GM12878 (cell line): ENCODE measurements around the gene CLDN16. TPM values are rescaled to one million over a fixed set of nuclear protein-coding genes. Genes with fewer than 3 reads are reported as not detected.

Experiments
- ATAC-seq: fragments of 200-7000 bp; cut with Tn5 transposase; 3 replicates; pipeline ENCODE4 v1.9.1; 2020; ENCODE audit warnings: mild to moderate bottlenecking, moderate library complexity
- BruUV-seq: library from RNA; stranded (reverse); fragments of 400-500 nt; replicated peaks from 2 replicates; lab custom pipeline; 2021; lab: Mats Ljungman, UMichigan
- CTCF ChIA-PET: fragments of 300-600 bp; sonication (Branson Sonifier 250); formaldehyde crosslinking; extraction: SDS; loops from one replicate; lab custom pipeline; 2021; ENCODE audit warnings: inconsistent platforms; lab: Yijun Ruan, JAX
- POLR2A ChIA-PET: fragments of 350-600 bp; formaldehyde crosslinking; extraction: SDS; loops from one replicate; lab custom pipeline; 2021; ENCODE audit warnings: inconsistent platforms; lab: Charles Lee
- RAD21 ChIA-PET: fragments of 300-600 bp; sonication (Branson Sonifier 250); formaldehyde crosslinking; loops from one replicate; lab custom pipeline; 2023; ENCODE audit warnings: antibody characterized with exemption; ENCODE audit not compliant: unreplicated experiment; lab: Charles Lee
- SMC1A ChIA-PET: fragments of 300-600 bp; sonication (Branson Sonifier 250); formaldehyde crosslinking; loops from one replicate; lab custom pipeline; 2023; ENCODE audit not compliant: unreplicated experiment, uncharacterized antibody; lab: Charles Lee
- DNase-seq: peaks from one replicate; pipeline ENCODE4 v3.0.0-alpha.2; 2011; ENCODE audit warnings: low read depth, low spot score
- FAIRE-seq: peaks from 3 replicates; lab custom pipeline; 2011; peaks lifted over from hg19 to GRCh38; lab: Jason Lieb, UNC
- H2AFZ ChIP-seq: 2 replicates; pipeline ENCODE4 v1.6.0; 2011; ENCODE audit warnings: low read depth, low read length, control low read depth; ENCODE audit not compliant: control insufficient read depth
- H3K27ac ChIP-seq: 2 replicates; pipeline ENCODE4 v1.5.1; 2011; ENCODE audit warnings: control low read depth; ENCODE audit not compliant: control insufficient read depth, insufficient read depth
- H3K27me3 ChIP-seq, 2 experiments: replicated peaks in 1 of 2; 2 replicates each; pipeline versions ENCODE4 v1.6.0 to v1.6.1; 2011; ENCODE audit warnings: low read length in 1 of 2; ENCODE audit not compliant: control insufficient read depth in 2 of 2, insufficient read depth in 2 of 2
- H3K36me3 ChIP-seq, 2 experiments: 2 replicates each; pipeline ENCODE4 v1.5.1; 2011; ENCODE audit warnings: low read length in 1 of 2; ENCODE audit not compliant: control insufficient read depth in 2 of 2, insufficient read depth in 2 of 2
- H3K4me1 ChIP-seq: 2 replicates; pipeline ENCODE4 v1.6.1; 2011; ENCODE audit warnings: mild to moderate bottlenecking, low read length, moderate library complexity, mixed read lengths; ENCODE audit not compliant: control insufficient read depth, insufficient read depth
- H3K4me2 ChIP-seq: 2 replicates; pipeline ENCODE4 v1.6.0; 2011; ENCODE audit warnings: control low read depth; ENCODE audit not compliant: control insufficient read depth, insufficient read depth
- H3K4me3 ChIP-seq: fragments of 200-600 bp; sonication (generic); 2 replicates; pipeline ENCODE4 v1.5.1; 2016
- H3K79me2 ChIP-seq: 2 replicates; pipeline ENCODE4 v1.6.0; 2011; ENCODE audit warnings: low read length; ENCODE audit not compliant: control insufficient read depth, insufficient read depth
- H3K9ac ChIP-seq: 2 replicates; pipeline ENCODE4 v1.8.0; 2011; ENCODE audit warnings: low read length, control low read depth, mixed read lengths; ENCODE audit not compliant: control insufficient read depth, insufficient read depth
- H3K9me3 ChIP-seq: replicated peaks from 3 replicates; pipeline ENCODE4 v1.5.1; 2011; ENCODE audit warnings: mild to moderate bottlenecking, low read length; ENCODE audit not compliant: control insufficient read depth, insufficient read depth
- H4K20me1 ChIP-seq: 2 replicates; pipeline ENCODE4 v1.6.0; 2011; ENCODE audit not compliant: control insufficient read depth, insufficient read depth
- BCL11A ChIP-seq: IDR thresholded peaks from 2 replicates; pipeline ENCODE4 v1.6.1; 2011; ENCODE audit warnings: low read depth, low read length
- CHD4 ChIP-seq: fragments of 200-600 bp; sonication (generic); IDR thresholded peaks from 2 replicates; pipeline ENCODE4 v1.6.1; 2016; ENCODE audit warnings: mild to moderate bottlenecking
- FOS ChIP-seq: IDR thresholded peaks from 3 replicates; pipeline ENCODE4 v1.6.1; 2011; ENCODE audit warnings: borderline replicate concordance; ENCODE audit not compliant: insufficient read length; ENCODE audit errors: extremely low read depth
- HCFC1 ChIP-seq: fragments of 150-350 bp; IDR thresholded peaks from 2 replicates; pipeline ENCODE4 v1.6.1; 2014; ENCODE audit warnings: low read length
- IRF4 ChIP-seq: IDR thresholded peaks from 2 replicates; pipeline ENCODE4 v1.6.1; 2011; ENCODE audit warnings: low read depth, low read length
- MTA2 ChIP-seq: fragments of 450-650 bp; IDR thresholded peaks from 2 replicates; pipeline ENCODE4 v1.6.1; 2016; ENCODE audit warnings: low read depth, mild to moderate bottlenecking, moderate library complexity
- SUZ12 ChIP-seq: fragments of 200-600 bp; sonication (generic); IDR thresholded peaks from one replicate; pipeline ENCODE4 v1.6.1; 2018; ENCODE audit warnings: antibody characterized with exemption, mild to moderate bottlenecking; ENCODE audit not compliant: unreplicated experiment
- WGBS: methylation state at CpG from one replicate; pipeline ENCODE4 v1.1.6; 2016; ENCODE audit warnings: low lambda C conversion rate; ENCODE audit not compliant: insufficient replicate concordance, insufficient coverage; ENCODE audit errors: missing lambda C conversion rate; 5-methylcytosine and 5-hydroxymethylcytosine counted together
- in situ Hi-C: fragments of 300-500 bp; cut with MboI; formaldehyde crosslinking; loops from 9 replicates; pipeline ENCODE4 v1.14.3; 2018; ENCODE audit warnings: mixed read lengths
- intact Hi-C: fragments of 100-400 bp; cut with micrococcal nuclease; formaldehyde crosslinking; loops from one replicate; pipeline ENCODE4 v1.14.2; 2022; ENCODE audit not compliant: unreplicated experiment
- polyA plus RNA-seq, 11 experiments: library from polyadenylated mRNA; depleted of rRNA in 4 of 11; unstranded in 6 of 11; stranded (reverse) in 5 of 11; fragments of >200 nt; fragmentation: Nextera tagmentation in 4 of 11; fragmentation: Illumina TruSeq in 1 of 11; extraction: Ambion mirVana in 4 of 11; extraction: Trizol in 1 of 11; gene quantifications; 1 replicate in 1 of 11; 2 replicates in 10 of 11; pipeline versions ENCODE4 v1.2.1 to v1.2.3, GENCODE V29; 2011 to 2016; ENCODE audit warnings: inconsistent platforms in 2 of 11, missing spikeins in 2 of 11, low read depth in 1 of 11
- total RNA-seq, 4 experiments: library from RNA; depleted of rRNA in 3 of 4; stranded (reverse); fragments of >200 nt in 3 of 4; fragmentation: Illumina TruSeq in 1 of 4; extraction: Trizol in 1 of 4; gene quantifications; 2 replicates each; pipeline versions ENCODE4 v1.2.1 to v1.2.3, GENCODE V29; 2013 to 2021
- TF ChIP-seq, protein P1 (sequence below): IDR thresholded peaks from 2 replicates; pipeline ENCODE4 v1.6.1; 2012; ENCODE audit warnings: mild to moderate bottlenecking, low read depth, low read length
- TF ChIP-seq, protein P2 (sequence below): fragments of 450-650 bp; IDR thresholded peaks from 2 replicates; pipeline ENCODE4 v1.6.1; 2017; ENCODE audit warnings: mild to moderate bottlenecking, moderate library complexity
- TF ChIP-seq, protein P3 (sequence below): IDR thresholded peaks from 2 replicates; pipeline ENCODE4 v1.6.1; 2012; ENCODE audit warnings: improper control_type of control experiment, low read depth, low read length; ENCODE audit not compliant: insufficient replicate concordance

The CLDN16 gene
- total and polyA plus RNA-seq, 10 of the 15 experiments (the other 5 are each of a cell fraction or from before 2014, with no cell fraction given), result 3.2 to 26.6 (median 4.0) TPM

DNA sequence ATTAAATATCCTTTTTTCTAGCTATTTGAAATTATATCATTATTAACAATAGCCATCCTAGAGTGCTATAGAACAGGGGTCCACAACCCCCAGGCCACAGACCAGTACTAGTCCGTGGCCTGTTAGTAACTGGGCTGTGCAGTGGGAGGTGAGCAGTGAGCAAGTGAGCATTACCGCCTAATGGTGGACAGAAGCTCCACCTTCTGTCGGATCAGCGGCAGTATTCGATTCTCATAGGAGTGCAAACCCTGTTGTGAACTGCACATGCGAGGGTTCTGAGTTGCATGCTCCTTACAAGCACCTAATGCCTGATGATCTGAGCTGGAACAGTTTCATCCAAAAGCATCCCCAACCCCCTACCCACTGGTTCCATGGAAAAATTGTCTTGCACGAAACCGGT is 11.7 kb downstream of the CLDN16 start (continued):
- TF ChIP-seq, protein P1, sequence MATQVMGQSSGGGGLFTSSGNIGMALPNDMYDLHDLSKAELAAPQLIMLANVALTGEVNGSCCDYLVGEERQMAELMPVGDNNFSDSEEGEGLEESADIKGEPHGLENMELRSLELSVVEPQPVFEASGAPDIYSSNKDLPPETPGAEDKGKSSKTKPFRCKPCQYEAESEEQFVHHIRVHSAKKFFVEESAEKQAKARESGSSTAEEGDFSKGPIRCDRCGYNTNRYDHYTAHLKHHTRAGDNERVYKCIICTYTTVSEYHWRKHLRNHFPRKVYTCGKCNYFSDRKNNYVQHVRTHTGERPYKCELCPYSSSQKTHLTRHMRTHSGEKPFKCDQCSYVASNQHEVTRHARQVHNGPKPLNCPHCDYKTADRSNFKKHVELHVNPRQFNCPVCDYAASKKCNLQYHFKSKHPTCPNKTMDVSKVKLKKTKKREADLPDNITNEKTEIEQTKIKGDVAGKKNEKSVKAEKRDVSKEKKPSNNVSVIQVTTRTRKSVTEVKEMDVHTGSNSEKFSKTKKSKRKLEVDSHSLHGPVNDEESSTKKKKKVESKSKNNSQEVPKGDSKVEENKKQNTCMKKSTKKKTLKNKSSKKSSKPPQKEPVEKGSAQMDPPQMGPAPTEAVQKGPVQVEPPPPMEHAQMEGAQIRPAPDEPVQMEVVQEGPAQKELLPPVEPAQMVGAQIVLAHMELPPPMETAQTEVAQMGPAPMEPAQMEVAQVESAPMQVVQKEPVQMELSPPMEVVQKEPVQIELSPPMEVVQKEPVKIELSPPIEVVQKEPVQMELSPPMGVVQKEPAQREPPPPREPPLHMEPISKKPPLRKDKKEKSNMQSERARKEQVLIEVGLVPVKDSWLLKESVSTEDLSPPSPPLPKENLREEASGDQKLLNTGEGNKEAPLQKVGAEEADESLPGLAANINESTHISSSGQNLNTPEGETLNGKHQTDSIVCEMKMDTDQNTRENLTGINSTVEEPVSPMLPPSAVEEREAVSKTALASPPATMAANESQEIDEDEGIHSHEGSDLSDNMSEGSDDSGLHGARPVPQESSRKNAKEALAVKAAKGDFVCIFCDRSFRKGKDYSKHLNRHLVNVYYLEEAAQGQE, result no peak
- TF ChIP-seq CHD4 (no peak), HCFC1 (no peak)
- TF ChIP-seq, protein P2, sequence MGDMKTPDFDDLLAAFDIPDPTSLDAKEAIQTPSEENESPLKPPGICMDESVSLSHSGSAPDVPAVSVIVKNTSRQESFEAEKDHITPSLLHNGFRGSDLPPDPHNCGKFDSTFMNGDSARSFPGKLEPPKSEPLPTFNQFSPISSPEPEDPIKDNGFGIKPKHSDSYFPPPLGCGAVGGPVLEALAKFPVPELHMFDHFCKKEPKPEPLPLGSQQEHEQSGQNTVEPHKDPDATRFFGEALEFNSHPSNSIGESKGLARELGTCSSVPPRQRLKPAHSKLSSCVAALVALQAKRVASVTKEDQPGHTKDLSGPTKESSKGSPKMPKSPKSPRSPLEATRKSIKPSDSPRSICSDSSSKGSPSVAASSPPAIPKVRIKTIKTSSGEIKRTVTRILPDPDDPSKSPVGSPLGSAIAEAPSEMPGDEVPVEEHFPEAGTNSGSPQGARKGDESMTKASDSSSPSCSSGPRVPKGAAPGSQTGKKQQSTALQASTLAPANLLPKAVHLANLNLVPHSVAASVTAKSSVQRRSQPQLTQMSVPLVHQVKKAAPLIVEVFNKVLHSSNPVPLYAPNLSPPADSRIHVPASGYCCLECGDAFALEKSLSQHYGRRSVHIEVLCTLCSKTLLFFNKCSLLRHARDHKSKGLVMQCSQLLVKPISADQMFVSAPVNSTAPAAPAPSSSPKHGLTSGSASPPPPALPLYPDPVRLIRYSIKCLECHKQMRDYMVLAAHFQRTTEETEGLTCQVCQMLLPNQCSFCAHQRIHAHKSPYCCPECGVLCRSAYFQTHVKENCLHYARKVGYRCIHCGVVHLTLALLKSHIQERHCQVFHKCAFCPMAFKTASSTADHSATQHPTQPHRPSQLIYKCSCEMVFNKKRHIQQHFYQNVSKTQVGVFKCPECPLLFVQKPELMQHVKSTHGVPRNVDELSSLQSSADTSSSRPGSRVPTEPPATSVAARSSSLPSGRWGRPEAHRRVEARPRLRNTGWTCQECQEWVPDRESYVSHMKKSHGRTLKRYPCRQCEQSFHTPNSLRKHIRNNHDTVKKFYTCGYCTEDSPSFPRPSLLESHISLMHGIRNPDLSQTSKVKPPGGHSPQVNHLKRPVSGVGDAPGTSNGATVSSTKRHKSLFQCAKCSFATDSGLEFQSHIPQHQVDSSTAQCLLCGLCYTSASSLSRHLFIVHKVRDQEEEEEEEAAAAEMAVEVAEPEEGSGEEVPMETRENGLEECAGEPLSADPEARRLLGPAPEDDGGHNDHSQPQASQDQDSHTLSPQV, result no peak

DNA sequence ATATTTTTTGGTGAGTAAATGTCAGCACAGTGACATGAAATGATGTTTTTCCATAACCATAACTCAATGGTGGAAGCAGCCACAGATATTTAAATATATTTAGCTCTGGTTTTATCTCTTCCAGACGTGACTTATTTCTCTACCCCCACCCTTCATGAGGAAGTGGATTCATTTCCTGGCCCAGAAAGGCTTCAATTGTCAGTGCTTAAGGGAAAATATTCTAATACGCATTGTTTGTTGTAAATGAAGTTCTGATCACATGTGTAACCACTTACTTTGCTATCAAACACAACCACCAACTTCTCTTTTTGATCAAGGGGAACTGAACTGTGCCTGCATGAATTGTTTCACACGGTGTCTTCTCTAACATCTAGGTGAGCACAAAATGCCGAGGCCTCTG is 14.0 kb downstream of the CLDN16 start:
- CTCF ChIA-PET, result interaction anchor here (1.4 to 3.9 kb wide), 4 partner anchors 11 to 440 kb away, joined by 5 to 17 read pairs (median 7); no protein-coding TSS in a partner anchor
- H3K4me3 ChIP-seq, result no peak overlapping the region
- RAD21 ChIA-PET, result interaction anchor here (1.2 to 1.4 kb wide), 2 partner anchors 38 to 177 kb away, joined by 4 read pairs; no protein-coding TSS in a partner anchor
- no peak for TF ChIP-seq BCL11A
- TF ChIP-seq, protein P3, sequence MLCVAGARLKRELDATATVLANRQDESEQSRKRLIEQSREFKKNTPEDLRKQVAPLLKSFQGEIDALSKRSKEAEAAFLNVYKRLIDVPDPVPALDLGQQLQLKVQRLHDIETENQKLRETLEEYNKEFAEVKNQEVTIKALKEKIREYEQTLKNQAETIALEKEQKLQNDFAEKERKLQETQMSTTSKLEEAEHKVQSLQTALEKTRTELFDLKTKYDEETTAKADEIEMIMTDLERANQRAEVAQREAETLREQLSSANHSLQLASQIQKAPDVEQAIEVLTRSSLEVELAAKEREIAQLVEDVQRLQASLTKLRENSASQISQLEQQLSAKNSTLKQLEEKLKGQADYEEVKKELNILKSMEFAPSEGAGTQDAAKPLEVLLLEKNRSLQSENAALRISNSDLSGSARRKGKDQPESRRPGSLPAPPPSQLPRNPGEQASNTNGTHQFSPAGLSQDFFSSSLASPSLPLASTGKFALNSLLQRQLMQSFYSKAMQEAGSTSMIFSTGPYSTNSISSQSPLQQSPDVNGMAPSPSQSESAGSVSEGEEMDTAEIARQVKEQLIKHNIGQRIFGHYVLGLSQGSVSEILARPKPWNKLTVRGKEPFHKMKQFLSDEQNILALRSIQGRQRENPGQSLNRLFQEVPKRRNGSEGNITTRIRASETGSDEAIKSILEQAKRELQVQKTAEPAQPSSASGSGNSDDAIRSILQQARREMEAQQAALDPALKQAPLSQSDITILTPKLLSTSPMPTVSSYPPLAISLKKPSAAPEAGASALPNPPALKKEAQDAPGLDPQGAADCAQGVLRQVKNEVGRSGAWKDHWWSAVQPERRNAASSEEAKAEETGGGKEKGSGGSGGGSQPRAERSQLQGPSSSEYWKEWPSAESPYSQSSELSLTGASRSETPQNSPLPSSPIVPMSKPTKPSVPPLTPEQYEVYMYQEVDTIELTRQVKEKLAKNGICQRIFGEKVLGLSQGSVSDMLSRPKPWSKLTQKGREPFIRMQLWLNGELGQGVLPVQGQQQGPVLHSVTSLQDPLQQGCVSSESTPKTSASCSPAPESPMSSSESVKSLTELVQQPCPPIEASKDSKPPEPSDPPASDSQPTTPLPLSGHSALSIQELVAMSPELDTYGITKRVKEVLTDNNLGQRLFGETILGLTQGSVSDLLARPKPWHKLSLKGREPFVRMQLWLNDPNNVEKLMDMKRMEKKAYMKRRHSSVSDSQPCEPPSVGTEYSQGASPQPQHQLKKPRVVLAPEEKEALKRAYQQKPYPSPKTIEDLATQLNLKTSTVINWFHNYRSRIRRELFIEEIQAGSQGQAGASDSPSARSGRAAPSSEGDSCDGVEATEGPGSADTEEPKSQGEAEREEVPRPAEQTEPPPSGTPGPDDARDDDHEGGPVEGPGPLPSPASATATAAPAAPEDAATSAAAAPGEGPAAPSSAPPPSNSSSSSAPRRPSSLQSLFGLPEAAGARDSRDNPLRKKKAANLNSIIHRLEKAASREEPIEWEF, result no peak
- TF ChIP-seq MTA2, result no peak
- no peak for TF ChIP-seq FOS
- no peak for TF ChIP-seq SUZ12
- no peak for TF ChIP-seq IRF4

More for the DNA sequence above, 14.0 kb downstream of the CLDN16 start:
- FAIRE-seq (no peak), DNase-seq (no peak), ATAC-seq (no peak)
- no peaks in the 10 kb centered on the region for H3K36me3 ChIP-seq
- H3K27me3 ChIP-seq, result no peaks in the 10 kb centered on the region
- H3K4me2 ChIP-seq, result no peak overlapping the region
- H4K20me1 ChIP-seq, result no peaks in the 10 kb centered on the region
- intact Hi-C loops, result no loop called here
- no peak overlapping the region for H2AFZ ChIP-seq
- no peak overlapping the region for H3K9ac ChIP-seq
- H3K4me1 ChIP-seq, result no peaks in the 10 kb centered on the region
- BruUV-seq, result no TSS peak
- ChIA-PET SMC1A (interaction anchor here (0.6 to 3.3 kb wide), 6 partner anchors 11 to 1130 kb away, joined by 3 to 20 read pairs (median 3); no protein-coding TSS in a partner anchor), POLR2A (no interaction called here)
- in situ Hi-C loops, result no loop called here
- no peaks in the 10 kb centered on the region for H3K9me3 ChIP-seq
- 58% methylated on average over 4 of the region's 4 CpGs for WGBS
- H3K79me2 ChIP-seq, result no peaks in the 10 kb centered on the region
- H3K27ac ChIP-seq, result no peak overlapping the region
